GM12878 (cell line): ENCODE measurements around the gene HSPA1A. TPM values are rescaled to one million over a fixed set of nuclear protein-coding genes. Genes with fewer than 3 reads are reported as not detected.

Experiments
- ATAC-seq: fragments of 200-7000 bp; cut with Tn5 transposase; 3 replicates; pipeline ENCODE4 v1.9.1; 2020; ENCODE audit warnings: mild to moderate bottlenecking, moderate library complexity
- BruUV-seq: library from RNA; stranded (reverse); fragments of 400-500 nt; replicated peaks from 2 replicates; lab custom pipeline; 2021; lab: Mats Ljungman, UMichigan
- CTCF ChIA-PET: fragments of 300-600 bp; sonication (Branson Sonifier 250); formaldehyde crosslinking; extraction: SDS; loops from one replicate; lab custom pipeline; 2021; ENCODE audit warnings: inconsistent platforms; lab: Yijun Ruan, JAX
- POLR2A ChIA-PET: fragments of 350-600 bp; formaldehyde crosslinking; extraction: SDS; loops from one replicate; lab custom pipeline; 2021; ENCODE audit warnings: inconsistent platforms; lab: Charles Lee
- RAD21 ChIA-PET: fragments of 300-600 bp; sonication (Branson Sonifier 250); formaldehyde crosslinking; loops from one replicate; lab custom pipeline; 2023; ENCODE audit warnings: antibody characterized with exemption; ENCODE audit not compliant: unreplicated experiment; lab: Charles Lee
- SMC1A ChIA-PET: fragments of 300-600 bp; sonication (Branson Sonifier 250); formaldehyde crosslinking; loops from one replicate; lab custom pipeline; 2023; ENCODE audit not compliant: unreplicated experiment, uncharacterized antibody; lab: Charles Lee
- DNase-seq: peaks from one replicate; pipeline ENCODE4 v3.0.0-alpha.2; 2011; ENCODE audit warnings: low read depth, low spot score
- FAIRE-seq: peaks from 3 replicates; lab custom pipeline; 2011; peaks lifted over from hg19 to GRCh38; lab: Jason Lieb, UNC
- H2AFZ ChIP-seq: 2 replicates; pipeline ENCODE4 v1.6.0; 2011; ENCODE audit warnings: low read depth, low read length, control low read depth; ENCODE audit not compliant: control insufficient read depth
- H3K27ac ChIP-seq: 2 replicates; pipeline ENCODE4 v1.5.1; 2011; ENCODE audit warnings: control low read depth; ENCODE audit not compliant: control insufficient read depth, insufficient read depth
- H3K27me3 ChIP-seq, 2 experiments: replicated peaks in 1 of 2; 2 replicates each; pipeline versions ENCODE4 v1.6.0 to v1.6.1; 2011; ENCODE audit warnings: low read length in 1 of 2; ENCODE audit not compliant: control insufficient read depth in 2 of 2, insufficient read depth in 2 of 2
- H3K36me3 ChIP-seq, 2 experiments: 2 replicates each; pipeline ENCODE4 v1.5.1; 2011; ENCODE audit warnings: low read length in 1 of 2; ENCODE audit not compliant: control insufficient read depth in 2 of 2, insufficient read depth in 2 of 2
- H3K4me1 ChIP-seq: 2 replicates; pipeline ENCODE4 v1.6.1; 2011; ENCODE audit warnings: mild to moderate bottlenecking, low read length, moderate library complexity, mixed read lengths; ENCODE audit not compliant: control insufficient read depth, insufficient read depth
- H3K4me2 ChIP-seq: 2 replicates; pipeline ENCODE4 v1.6.0; 2011; ENCODE audit warnings: control low read depth; ENCODE audit not compliant: control insufficient read depth, insufficient read depth
- H3K4me3 ChIP-seq: fragments of 200-600 bp; sonication (generic); 2 replicates; pipeline ENCODE4 v1.5.1; 2016
- H3K79me2 ChIP-seq: 2 replicates; pipeline ENCODE4 v1.6.0; 2011; ENCODE audit warnings: low read length; ENCODE audit not compliant: control insufficient read depth, insufficient read depth
- H3K9ac ChIP-seq: 2 replicates; pipeline ENCODE4 v1.8.0; 2011; ENCODE audit warnings: low read length, control low read depth, mixed read lengths; ENCODE audit not compliant: control insufficient read depth, insufficient read depth
- H3K9me3 ChIP-seq: replicated peaks from 3 replicates; pipeline ENCODE4 v1.5.1; 2011; ENCODE audit warnings: mild to moderate bottlenecking, low read length; ENCODE audit not compliant: control insufficient read depth, insufficient read depth
- H4K20me1 ChIP-seq: 2 replicates; pipeline ENCODE4 v1.6.0; 2011; ENCODE audit not compliant: control insufficient read depth, insufficient read depth
- BCLAF1 ChIP-seq: fragments of 450-650 bp; IDR thresholded peaks from 2 replicates; pipeline ENCODE4 v1.6.1; 2017; ENCODE audit warnings: antibody characterized with exemption, mild to moderate bottlenecking, moderate library complexity
- FOXM1 ChIP-seq: IDR thresholded peaks from 2 replicates; pipeline ENCODE4 v1.6.1; 2012; ENCODE audit warnings: low read depth, mild to moderate bottlenecking, inconsistent platforms, low read length, moderate library complexity
- HCFC1 ChIP-seq: fragments of 150-350 bp; IDR thresholded peaks from 2 replicates; pipeline ENCODE4 v1.6.1; 2014; ENCODE audit warnings: low read length
- RAD21 ChIP-seq: IDR thresholded peaks from 2 replicates; pipeline ENCODE4 v1.6.1; 2011; ENCODE audit warnings: mild to moderate bottlenecking, low read depth, low read length, moderate library complexity; ENCODE audit not compliant: insufficient read depth
- ZBTB40 ChIP-seq: fragments of 450-650 bp; IDR thresholded peaks from 2 replicates; pipeline ENCODE4 v1.6.1; 2016; ENCODE audit warnings: mild to moderate bottlenecking, moderate library complexity, borderline replicate concordance
- ZNF592 ChIP-seq: fragments of 450-650 bp; IDR thresholded peaks from 2 replicates; pipeline ENCODE4 v1.6.1; 2017; ENCODE audit warnings: mild to moderate bottlenecking, moderate library complexity
- WGBS: methylation state at CpG from one replicate; pipeline ENCODE4 v1.1.6; 2016; ENCODE audit warnings: low lambda C conversion rate; ENCODE audit not compliant: insufficient replicate concordance, insufficient coverage; ENCODE audit errors: missing lambda C conversion rate; 5-methylcytosine and 5-hydroxymethylcytosine counted together
- in situ Hi-C: fragments of 300-500 bp; cut with MboI; formaldehyde crosslinking; loops from 9 replicates; pipeline ENCODE4 v1.14.3; 2018; ENCODE audit warnings: mixed read lengths
- intact Hi-C: fragments of 100-400 bp; cut with micrococcal nuclease; formaldehyde crosslinking; loops from one replicate; pipeline ENCODE4 v1.14.2; 2022; ENCODE audit not compliant: unreplicated experiment
- polyA plus RNA-seq, 11 experiments: library from polyadenylated mRNA; depleted of rRNA in 4 of 11; unstranded in 6 of 11; stranded (reverse) in 5 of 11; fragments of >200 nt; fragmentation: Nextera tagmentation in 4 of 11; fragmentation: Illumina TruSeq in 1 of 11; extraction: Ambion mirVana in 4 of 11; extraction: Trizol in 1 of 11; gene quantifications; 1 replicate in 1 of 11; 2 replicates in 10 of 11; pipeline versions ENCODE4 v1.2.1 to v1.2.3, GENCODE V29; 2011 to 2016; ENCODE audit warnings: inconsistent platforms in 2 of 11, missing spikeins in 2 of 11, low read depth in 1 of 11
- total RNA-seq, 4 experiments: library from RNA; depleted of rRNA in 3 of 4; stranded (reverse); fragments of >200 nt in 3 of 4; fragmentation: Illumina TruSeq in 1 of 4; extraction: Trizol in 1 of 4; gene quantifications; 2 replicates each; pipeline versions ENCODE4 v1.2.1 to v1.2.3, GENCODE V29; 2013 to 2021

HSPA1A gene
- total and polyA plus RNA-seq, 10 of the 15 experiments (the other 5 are each of a cell fraction or from before 2014, with no cell fraction given): 0.29 to 51.8 (median 17.5) TPM

GRCh38 chr6:31769684-31770371 lies 45.5 kb upstream of the HSPA1A start (continued):
- TF ChIP-seq FOXM1: peak; percentile 78; the same call in 1 of the 2 replicates

GRCh38 chr6:31770860-31771259 lies 44.5 kb upstream of the HSPA1A start:
- CTCF ChIA-PET: interaction anchor here (0.8 to 9.2 kb wide), 16 partner anchors 12 to 118 kb away, joined by 3 to 208 read pairs (median 6); partner anchors contain the start of genes CLIC1, DDAH2, LY6G5C and MPIG6B
- Histone ChIP-seq H3K4me1 (no peaks in the 10 kb centered on the region), H3K9ac (no peak overlapping the region), H3K27me3 (no peaks in the 10 kb centered on the region), H3K79me2 (no peaks in the 10 kb centered on the region), H2AFZ (no peak overlapping the region), H3K4me3 (no peak overlapping the region), H3K27ac (no peak overlapping the region), H3K9me3 (no peaks in the 10 kb centered on the region), H4K20me1 (no peaks in the 10 kb centered on the region), H3K4me2 (no peak overlapping the region), H3K36me3 (no peaks in the 10 kb centered on the region)
- in situ Hi-C loops (no loop called here), intact Hi-C loops (loop anchor here (10.0 kb wide), 1 partner anchor 54 kb away; the partner anchor contains the start of gene HSPA1B)
- SMC1A ChIA-PET: interaction anchor here (1.1 to 4.8 kb wide), 11 partner anchors 15 to 223 kb away, joined by 3 to 42 read pairs (median 5); partner anchors contain the start of genes ABHD16A, BAG6, CLIC1 and DDAH2
- RAD21 ChIA-PET: interaction anchor here (1.5 to 3.6 kb wide), 7 partner anchors 31 to 119 kb away, joined by 3 to 44 read pairs (median 16); partner anchors contain the start of genes CLIC1, DDAH2, LSM2 and MSH5
- 33% methylated on average over 2 of the region's 2 CpGs for whole genome bisulfite sequencing
- no TSS peak for BruUV-seq
- no peak for FAIRE-seq
- POLR2A ChIA-PET: interaction anchor here (0.9 to 3.0 kb wide), 4 partner anchors 32 to 56 kb away, joined by 3 to 27 read pairs (median 4); partner anchors contain the start of genes CLIC1, DDAH2 and MSH5
- no peak for ATAC-seq
- no peak for DNase-seq
- TF ChIP-seq RAD21 (no peak), FOXM1 (no peak), BCLAF1 (no peak), ZBTB40 (no peak), ZNF592 (no peak), HCFC1 (no peak)
